Mucosa of rectum (tissue), 2 donors: ENCODE measurements around the gene NEGR1.

Source experiments
- H3K27ac ChIP-seq, 2 donors: one replicate each; pipeline ENCODE4 v1.7.0; 2013; ENCODE audit warnings: inconsistent platforms in 2 of 2, low read depth in 2 of 2, low read length in 2 of 2
- H3K27me3 ChIP-seq, 2 donors: one replicate each; pipeline ENCODE4 v1.7.0; 2013; ENCODE audit warnings: low read length in 2 of 2; ENCODE audit not compliant: control insufficient read depth in 2 of 2, insufficient read depth in 2 of 2
- H3K36me3 ChIP-seq, 2 donors: one replicate each; pipeline ENCODE4 v1.7.0; 2013; ENCODE audit warnings: low read length in 2 of 2; ENCODE audit not compliant: control insufficient read depth in 2 of 2, insufficient read depth in 2 of 2
- H3K4me1 ChIP-seq, 2 donors: one replicate each; pipeline ENCODE4 v1.7.0; 2013; ENCODE audit warnings: low read length in 2 of 2, mild to moderate bottlenecking in 1 of 2; ENCODE audit not compliant: control insufficient read depth in 2 of 2, insufficient read depth in 2 of 2
- H3K4me3 ChIP-seq, 2 donors: one replicate each; pipeline ENCODE4 v1.7.0; 2013; ENCODE audit warnings: low read length in 2 of 2
- H3K9ac ChIP-seq, 2 donors: one replicate each; pipeline ENCODE4 v1.7.0; 2013; ENCODE audit warnings: low read length in 2 of 2, low read depth in 1 of 2, mild to moderate bottlenecking in 1 of 2
- H3K9me3 ChIP-seq, 2 donors: one replicate each; pipeline ENCODE4 v1.7.0; 2013; ENCODE audit warnings: low read length in 2 of 2; ENCODE audit not compliant: control insufficient read depth in 2 of 2
- donor health status: healthy.
- donor health status: Normal muscosa, but diverticular disease.

The NEGR1 gene

DNA sequence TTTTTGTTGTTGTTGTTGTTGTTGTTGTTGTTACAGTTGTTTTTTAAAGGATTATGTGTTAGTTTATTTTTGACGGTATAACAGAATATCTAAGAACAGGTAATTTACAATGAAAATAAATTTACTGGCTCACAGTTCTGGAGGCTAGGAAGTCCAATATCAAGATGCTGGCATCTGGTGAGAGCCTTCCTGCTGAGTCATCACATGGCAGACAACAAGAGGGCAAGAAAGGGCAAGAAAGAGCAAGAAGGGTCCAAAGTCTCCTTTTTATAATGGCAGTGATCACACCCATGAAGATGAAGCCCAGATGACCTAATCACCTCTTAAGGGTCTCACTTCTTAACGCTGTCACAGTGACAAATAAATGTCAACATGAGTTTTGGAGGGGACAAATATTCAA, 142.1 kb downstream of the NEGR1 start:
- H3K9me3 ChIP-seq, result no peaks in the 10 kb centered on the region
- H3K27ac ChIP-seq, result no peak overlapping the region
- H3K4me1 ChIP-seq, result no peaks in the 10 kb centered on the region
- H3K4me3 ChIP-seq, result no peak overlapping the region
- no peaks in the 10 kb centered on the region for H3K27me3 ChIP-seq
- H3K36me3 ChIP-seq, result no peaks in the 10 kb centered on the region
- H3K9ac ChIP-seq, result no peak overlapping the region

DNA sequence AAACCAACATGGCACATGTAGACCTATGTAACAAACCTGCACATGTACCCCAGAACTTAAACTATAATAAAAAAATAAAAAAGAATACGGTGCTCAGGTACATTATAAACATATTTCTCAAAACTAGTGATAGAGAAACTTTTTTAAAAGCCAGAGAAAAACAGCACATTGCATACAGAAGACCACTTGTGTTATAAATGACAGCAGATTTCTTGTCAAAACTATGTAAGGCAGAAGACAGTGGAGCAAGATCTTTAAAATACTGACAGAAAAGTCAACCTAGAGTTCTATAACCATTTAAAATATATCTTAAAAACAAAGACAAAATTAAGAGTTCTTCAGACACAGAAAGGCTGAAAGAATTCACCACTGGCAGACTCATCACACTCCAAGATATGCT, 144.7 kb downstream of the NEGR1 start:
- no peaks in the 10 kb centered on the region for H3K9me3 ChIP-seq
- no peak overlapping the region for H3K9ac ChIP-seq
- H3K36me3 ChIP-seq, result no peaks in the 10 kb centered on the region
- no peaks in the 10 kb centered on the region for H3K27me3 ChIP-seq
- H3K4me3 ChIP-seq, result no peak overlapping the region
- H3K4me1 ChIP-seq, result no peaks in the 10 kb centered on the region
- H3K27ac ChIP-seq, result no peak overlapping the region

DNA sequence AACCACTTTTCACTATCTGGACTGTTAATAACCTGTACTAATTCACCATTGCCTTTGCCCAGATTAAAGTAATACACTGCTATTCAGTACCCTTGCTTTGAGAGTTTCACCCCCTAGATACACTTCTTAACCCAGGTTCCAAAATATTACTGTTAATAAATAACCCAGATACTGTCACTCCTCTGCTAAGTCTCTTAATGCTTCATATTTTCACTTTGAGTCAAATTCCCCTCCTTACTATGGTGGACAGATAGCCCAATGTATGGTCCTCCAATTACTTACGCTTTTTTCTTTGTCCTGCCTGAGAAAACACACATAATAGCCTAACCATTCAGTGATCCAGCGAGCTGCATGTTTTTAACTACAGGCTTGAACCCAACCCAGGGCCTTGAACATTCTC, 152.5 kb downstream of the NEGR1 start:
- no peak overlapping the region for H3K9ac ChIP-seq
- H3K4me1 ChIP-seq, result no peaks in the 10 kb centered on the region
- no peak overlapping the region for H3K4me3 ChIP-seq
- H3K27ac ChIP-seq, result no peak overlapping the region
- no peaks in the 10 kb centered on the region for H3K36me3 ChIP-seq
- no peaks in the 10 kb centered on the region for H3K9me3 ChIP-seq
- no peaks in the 10 kb centered on the region for H3K27me3 ChIP-seq

DNA sequence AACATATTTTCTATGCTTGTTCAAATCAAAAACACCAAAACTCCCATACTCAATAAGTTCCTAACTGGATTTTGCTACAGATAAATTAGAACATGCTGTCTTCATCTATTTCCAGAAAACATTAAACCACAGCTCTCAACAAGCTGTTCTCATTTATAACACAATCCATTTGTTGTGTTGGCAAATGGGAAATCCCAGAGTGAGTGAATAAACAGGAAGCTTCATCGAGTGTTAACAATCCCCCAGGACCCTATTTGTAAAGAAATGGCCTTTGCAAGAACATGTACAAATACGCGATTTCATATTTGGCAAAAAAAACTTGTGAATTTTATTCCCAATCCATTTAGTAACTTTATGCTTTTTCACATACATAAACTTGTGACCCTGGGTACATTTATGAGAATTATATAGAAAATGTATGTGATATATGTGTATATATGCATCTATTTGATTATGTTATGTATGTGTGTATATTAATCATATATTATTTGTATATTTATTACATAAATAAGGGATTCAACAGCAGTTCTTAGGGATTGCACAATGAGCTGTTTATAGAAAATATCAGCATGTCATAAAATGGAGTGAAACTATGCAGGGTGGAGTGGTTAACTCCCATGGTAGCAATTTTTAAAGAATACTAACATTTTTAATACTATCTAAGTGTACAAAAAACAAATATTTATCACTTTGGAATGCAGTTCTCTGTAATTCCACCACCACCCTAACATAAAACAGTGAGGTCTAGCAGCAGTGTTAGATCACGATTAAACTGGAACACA, 160.0 kb downstream of the NEGR1 start:
- H3K27ac ChIP-seq, result no peak overlapping the region
- no peaks in the 10 kb centered on the region for H3K4me1 ChIP-seq
- no peaks in the 10 kb centered on the region for H3K27me3 ChIP-seq
- no peak overlapping the region for H3K4me3 ChIP-seq
- no peaks in the 10 kb centered on the region for H3K36me3 ChIP-seq
- no peaks in the 10 kb centered on the region for H3K9me3 ChIP-seq
- H3K9ac ChIP-seq, result no peak overlapping the region

DNA sequence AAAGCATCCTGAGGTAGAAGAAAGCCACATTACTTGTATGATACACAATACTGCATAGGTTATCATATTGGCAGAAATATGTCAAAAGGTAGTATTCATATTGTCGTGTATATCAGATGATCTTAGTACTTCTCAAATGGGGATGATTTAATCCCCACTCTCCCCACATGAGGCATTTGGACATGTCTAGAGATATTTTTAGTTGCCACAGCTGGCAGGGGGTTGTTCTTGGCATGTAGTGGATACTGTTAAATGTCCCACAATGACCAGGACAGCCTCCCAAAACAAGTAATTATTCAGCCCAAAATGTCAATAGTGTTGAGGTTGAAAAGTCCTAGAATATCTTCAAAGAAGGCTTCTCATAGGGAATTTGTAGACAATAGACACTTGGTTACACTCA, 162.8 kb downstream of the NEGR1 start:
- Histone ChIP-seq H3K36me3 (no peaks in the 10 kb centered on the region), H3K27me3 (no peaks in the 10 kb centered on the region), H3K9ac (no peak overlapping the region)

DNA sequence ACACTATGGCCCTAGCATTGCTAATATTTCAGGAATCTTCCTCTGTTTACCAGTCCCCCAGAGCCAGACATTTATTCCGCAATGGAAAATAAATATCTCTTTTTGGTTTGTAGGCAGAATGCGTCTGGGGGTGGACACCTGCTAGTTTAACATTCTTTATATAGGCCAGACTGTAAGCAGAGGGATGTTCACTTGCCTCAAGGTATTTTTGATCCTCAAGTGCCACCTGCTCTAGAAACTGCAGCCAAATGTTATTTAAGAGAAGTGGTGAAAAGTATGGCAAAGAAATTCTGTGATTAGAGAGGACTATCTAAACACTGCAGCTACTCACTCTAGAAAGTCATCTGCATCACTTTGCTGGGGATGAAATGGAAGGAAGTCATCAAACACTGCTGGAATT, 164.7 kb downstream of the NEGR1 start:
- Histone ChIP-seq H3K9me3 (no peaks in the 10 kb centered on the region), H3K27me3 (no peaks in the 10 kb centered on the region), H3K9ac (no peak overlapping the region), H3K27ac (no peak overlapping the region), H3K4me1 (no peaks in the 10 kb centered on the region), H3K36me3 (no peaks in the 10 kb centered on the region), H3K4me3 (no peak overlapping the region)

More for the DNA sequence above, 162.8 kb downstream of the NEGR1 start:
- H3K4me1 ChIP-seq, result no peaks in the 10 kb centered on the region
- H3K27ac ChIP-seq, result no peak overlapping the region
- H3K4me3 ChIP-seq, result no peak overlapping the region
- no peaks in the 10 kb centered on the region for H3K9me3 ChIP-seq

DNA sequence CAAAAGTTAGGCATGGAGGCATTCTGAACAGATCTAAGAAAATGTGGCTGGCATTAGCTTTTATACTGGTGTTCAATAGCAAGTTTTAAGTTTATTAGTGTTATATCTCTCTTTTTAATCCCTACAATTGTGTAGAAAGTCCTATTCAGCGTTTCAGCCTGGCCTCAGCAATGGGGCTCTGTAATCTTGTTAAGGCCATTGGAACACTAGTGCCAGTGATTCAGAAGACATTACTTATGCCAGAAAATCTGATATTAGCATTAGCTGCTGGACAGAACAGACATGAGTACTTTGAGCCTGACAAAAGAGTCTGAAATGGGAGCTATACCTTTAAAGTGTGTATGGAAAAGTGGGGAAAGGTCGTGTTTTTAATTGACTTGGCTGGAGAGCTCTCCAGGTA, 167.0 kb downstream of the NEGR1 start:
- Histone ChIP-seq H3K27me3 (no peaks in the 10 kb centered on the region), H3K9ac (no peak overlapping the region), H3K27ac (no peak overlapping the region), H3K4me1 (no peaks in the 10 kb centered on the region), H3K36me3 (no peaks in the 10 kb centered on the region), H3K4me3 (no peak overlapping the region), H3K9me3 (no peaks in the 10 kb centered on the region)

DNA sequence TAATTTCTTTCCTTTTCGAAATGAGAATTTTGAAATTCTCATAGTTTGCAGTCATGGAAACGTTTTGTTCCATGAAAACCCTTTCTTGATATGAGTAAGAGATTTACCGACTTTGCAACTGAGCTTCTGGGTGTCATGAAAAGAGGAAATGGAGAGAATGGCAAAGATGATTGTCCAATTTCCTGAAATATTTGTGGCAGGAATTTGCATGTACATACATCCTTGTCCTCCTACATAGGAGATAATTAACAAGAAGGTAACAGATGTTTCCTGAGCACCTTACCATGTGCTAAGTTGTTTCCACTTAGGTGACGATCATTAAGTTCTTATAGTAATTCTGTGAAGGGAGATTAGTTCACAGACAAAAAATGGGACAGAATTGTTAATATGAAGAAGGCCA, 170.7 kb downstream of the NEGR1 start:
- Histone ChIP-seq H3K27me3 (no peaks in the 10 kb centered on the region), H3K4me3 (no peak overlapping the region), H3K9ac (no peak overlapping the region), H3K36me3 (no peaks in the 10 kb centered on the region), H3K27ac (no peak overlapping the region), H3K9me3 (no peaks in the 10 kb centered on the region), H3K4me1 (no peaks in the 10 kb centered on the region)

DNA sequence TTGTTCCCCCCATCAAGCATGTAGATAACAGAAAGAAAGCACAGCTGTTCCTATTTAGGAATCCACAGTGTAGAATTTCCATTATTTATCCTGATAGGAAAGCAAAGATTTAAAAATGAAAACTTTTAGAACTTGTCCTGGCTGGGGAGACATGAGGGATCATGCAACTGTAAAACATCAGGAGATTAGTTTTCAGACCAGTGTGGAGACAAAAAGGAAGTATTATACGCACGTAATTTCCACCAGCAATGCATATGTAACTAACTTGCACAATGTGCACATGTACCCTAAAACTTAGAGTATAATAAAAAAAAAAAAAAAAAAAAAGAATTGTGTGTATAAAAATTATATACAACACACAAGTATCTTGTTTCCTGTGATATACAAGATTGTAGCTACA, 172.4 kb downstream of the NEGR1 start:
- H3K9ac ChIP-seq, result no peak overlapping the region
- H3K4me3 ChIP-seq, result no peak overlapping the region
- no peak overlapping the region for H3K27ac ChIP-seq
- H3K9me3 ChIP-seq, result no peaks in the 10 kb centered on the region
- H3K27me3 ChIP-seq, result no peaks in the 10 kb centered on the region
- no peaks in the 10 kb centered on the region for H3K36me3 ChIP-seq
- no peaks in the 10 kb centered on the region for H3K4me1 ChIP-seq

DNA sequence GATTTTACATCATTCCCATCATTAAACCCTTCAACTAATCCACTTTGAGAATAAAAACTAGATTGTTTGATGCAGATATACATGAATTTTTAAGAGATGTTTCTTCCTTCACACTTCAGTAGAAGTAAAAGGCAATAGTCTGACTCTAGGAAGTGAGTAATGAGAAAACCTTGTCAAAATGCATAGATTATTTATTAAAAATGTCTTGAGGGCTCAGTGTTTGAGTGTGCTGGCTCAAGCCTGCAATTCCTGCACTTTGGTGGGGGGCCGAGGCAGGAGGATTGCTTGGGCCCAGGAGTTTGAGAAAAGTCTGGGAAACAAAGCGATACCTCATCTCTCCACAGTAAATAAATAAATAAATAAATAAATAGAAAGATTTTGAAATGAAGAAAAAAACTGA, 177.1 kb downstream of the NEGR1 start:
- Histone ChIP-seq H3K9me3 (no peaks in the 10 kb centered on the region), H3K27ac (no peak overlapping the region), H3K4me1 (no peaks in the 10 kb centered on the region), H3K27me3 (no peaks in the 10 kb centered on the region), H3K36me3 (no peaks in the 10 kb centered on the region), H3K9ac (no peak overlapping the region), H3K4me3 (no peak overlapping the region)
